NCI-H748 treated with DMSO at 0.1 percent for 48 hours (cell line): ENCODE measurements around the gene SCRT2.
"Not testable (repeated sequence)": the region's sequence is repeated elsewhere in the genome, so short reads cannot be mapped to it uniquely, and the experiment has no call there.

Source experiments
- DNase-seq: peaks from one replicate; lab custom pipeline; 2025; lab: John Stamatoyannopoulos, UW

The SCRT2 gene

GRCh38 chr20:701401-702129 lies 26.0 kb upstream of the SCRT2 start:
- no peak for DNase-seq

DNA sequence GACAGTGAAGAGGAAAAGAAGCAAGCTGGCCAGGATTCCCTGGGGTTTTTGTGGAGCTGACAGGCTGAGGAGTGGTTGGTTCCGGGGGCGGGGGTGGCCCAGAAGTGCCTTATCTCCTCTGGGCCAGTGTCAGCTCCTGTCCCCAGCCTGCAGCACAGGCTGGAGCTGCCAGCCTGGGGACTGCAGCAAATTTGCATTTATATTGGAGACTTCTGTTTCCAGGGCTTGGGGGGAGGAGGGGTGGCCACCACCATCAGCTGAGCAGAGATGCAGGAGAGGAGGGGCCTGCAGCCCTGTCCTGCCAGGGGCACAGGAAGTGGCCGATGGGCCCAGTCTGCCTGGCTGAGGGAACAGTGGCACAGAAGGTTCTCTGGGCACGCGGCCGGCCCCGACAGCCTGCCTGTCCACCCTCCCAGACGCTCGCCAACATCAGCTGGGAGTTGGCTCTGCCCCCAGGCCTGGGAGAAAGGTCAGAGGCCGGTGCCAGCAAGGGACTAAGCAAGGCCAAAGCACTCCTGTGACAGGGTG lies 24.3 kb upstream of the SCRT2 start:
- no peak for DNase-seq

- DNase-seq: no peak
Measured at GRCh38 chr20:699342-699741, 23.7 kb upstream of the SCRT2 start.

GRCh38 chr20:698276-698675 lies 22.7 kb upstream of the SCRT2 start:
- no peak for DNase-seq

GRCh38 chr20:697826-698225 lies 22.2 kb upstream of the SCRT2 start:
- DNase-seq: no peak

DNA sequence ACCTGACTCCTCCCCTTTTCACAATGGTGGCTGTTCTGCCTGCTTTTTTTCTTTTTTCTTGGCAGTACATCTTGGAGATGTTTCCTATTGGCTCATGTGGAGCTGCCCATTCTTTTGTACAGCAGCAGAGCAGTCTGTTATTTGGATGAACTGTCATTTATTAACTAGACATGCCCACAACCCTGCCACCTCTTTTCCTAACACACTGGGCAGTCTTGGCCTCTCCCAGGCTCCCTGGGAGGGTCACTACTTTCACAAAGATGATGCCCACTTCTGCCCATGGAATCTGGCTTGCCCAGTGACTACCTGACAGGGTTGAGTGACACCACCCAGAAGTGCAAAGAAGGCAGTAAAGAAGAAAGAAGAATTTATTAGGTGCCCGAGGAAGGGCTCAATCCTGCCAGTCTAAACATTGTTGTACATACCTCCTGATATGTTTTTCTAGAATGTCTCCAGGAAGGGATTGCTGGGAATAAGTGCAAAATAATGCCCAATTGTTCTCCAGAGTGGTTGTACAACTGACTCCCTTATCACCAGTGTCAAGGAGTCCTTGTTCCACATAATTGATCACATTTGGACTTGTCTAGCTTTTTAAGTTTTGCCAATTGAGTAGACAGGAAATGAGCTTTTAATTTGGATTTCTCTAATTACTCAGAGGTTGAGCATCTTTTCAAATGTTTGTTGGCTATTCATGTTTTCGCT lies 19.7 kb upstream of the SCRT2 start:
- DNase-seq: no peak

DNA sequence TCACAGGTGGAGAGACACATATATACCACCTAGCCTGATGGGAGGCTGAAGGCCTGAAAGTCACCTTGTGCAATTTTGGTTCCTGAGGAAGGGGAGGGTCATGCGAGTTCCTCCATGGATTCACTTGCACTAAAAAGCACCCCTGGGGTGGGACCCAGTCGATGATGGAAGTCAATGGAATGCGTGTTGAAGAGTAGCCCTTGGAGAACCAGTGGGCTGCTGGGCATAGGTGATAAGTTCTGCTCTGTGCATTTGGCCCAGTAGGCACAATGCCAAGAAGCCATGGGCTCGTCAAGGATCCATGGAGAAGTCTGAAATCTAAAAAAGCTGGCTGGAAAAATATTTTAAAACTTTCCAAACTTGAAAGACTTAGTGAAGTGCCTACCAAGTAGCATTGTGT lies 18.9 kb upstream of the SCRT2 start:
- DNase-seq: no peak

GRCh38 chr20:693786-694185 lies 18.2 kb upstream of the SCRT2 start:
- DNase-seq: not testable (repeated sequence)

GRCh38 chr20:692044-692443 lies 16.4 kb upstream of the SCRT2 start:
- DNase-seq: no peak

DNA sequence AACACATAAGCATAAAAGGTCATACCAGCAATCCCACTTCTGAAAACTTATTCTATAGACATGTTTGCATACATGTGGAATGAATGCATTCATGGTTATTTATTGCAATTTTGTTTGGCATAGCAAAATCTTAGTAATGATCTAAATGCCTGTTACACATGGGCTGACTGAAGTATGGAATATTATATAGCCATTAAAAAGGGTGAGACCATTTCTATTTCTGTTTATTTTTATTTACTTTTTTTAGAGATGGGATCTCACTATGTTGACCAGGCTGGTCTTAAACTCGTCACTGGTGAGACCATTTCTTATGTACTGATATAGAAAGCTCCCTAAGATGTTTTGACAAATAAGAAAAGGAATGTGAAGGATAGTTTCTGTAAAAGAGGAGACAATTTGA lies 14.3 kb upstream of the SCRT2 start:
- DNase-seq: no peak

DNA sequence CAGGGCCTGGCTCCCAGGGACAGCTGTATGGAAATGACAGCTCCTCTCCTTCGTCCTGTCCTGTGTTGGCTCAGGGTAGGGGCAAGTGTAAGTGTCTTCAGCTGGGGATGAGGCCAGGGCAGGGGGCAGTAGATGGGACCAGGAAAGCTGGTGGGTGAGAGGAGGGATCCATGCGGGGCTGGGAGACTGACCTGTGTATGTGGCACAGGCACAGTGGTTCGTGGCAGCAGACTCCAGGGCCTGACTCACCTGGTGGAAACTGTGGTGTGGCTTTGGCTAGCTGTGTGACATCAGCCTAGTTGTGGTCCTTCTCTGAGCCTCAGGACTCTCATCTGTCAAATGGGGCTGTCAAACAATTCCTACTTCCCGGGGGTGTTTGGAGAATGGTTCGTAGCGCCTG lies 13.7 kb upstream of the SCRT2 start:
- no peak for DNase-seq

- no peak for DNase-seq
Measured at GRCh38 chr20:688809-689212, 13.2 kb upstream of the SCRT2 start.

GRCh38 chr20:687468-688203 lies 12.0 kb upstream of the SCRT2 start:
- DNase-seq: no peak

GRCh38 chr20:684676-685319 lies 9.2 kb upstream of the SCRT2 start:
- no peak for DNase-seq

DNA sequence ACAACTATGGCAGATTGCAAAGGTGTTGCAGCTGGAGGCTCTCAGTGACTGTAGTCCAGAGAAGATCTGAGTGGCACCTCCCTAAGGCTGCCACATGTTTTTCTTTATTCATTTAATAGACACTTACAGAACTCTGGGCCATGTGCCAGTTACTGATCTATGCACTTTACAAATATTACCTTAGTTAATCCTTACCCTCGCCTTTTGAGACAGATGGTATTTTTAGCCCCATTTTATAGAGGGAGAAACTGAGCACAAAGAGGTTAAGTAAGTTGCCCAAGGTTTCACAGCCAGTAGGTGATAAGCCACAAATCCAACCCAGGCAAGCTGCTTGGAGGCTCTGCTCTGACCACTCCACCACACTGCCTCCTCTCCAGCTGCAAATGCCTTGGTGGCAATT lies 6.5 kb upstream of the SCRT2 start:
- DNase-seq: no peak

GRCh38 chr20:680638-681187 lies 5.1 kb upstream of the SCRT2 start:
- DNase-seq: no peak

GRCh38 chr20:677957-678356 lies 2.4 kb upstream of the SCRT2 start:
- no peak for DNase-seq

GRCh38 chr20:676967-677366 lies 1.4 kb upstream of the SCRT2 start:
- no peak for DNase-seq

DNA sequence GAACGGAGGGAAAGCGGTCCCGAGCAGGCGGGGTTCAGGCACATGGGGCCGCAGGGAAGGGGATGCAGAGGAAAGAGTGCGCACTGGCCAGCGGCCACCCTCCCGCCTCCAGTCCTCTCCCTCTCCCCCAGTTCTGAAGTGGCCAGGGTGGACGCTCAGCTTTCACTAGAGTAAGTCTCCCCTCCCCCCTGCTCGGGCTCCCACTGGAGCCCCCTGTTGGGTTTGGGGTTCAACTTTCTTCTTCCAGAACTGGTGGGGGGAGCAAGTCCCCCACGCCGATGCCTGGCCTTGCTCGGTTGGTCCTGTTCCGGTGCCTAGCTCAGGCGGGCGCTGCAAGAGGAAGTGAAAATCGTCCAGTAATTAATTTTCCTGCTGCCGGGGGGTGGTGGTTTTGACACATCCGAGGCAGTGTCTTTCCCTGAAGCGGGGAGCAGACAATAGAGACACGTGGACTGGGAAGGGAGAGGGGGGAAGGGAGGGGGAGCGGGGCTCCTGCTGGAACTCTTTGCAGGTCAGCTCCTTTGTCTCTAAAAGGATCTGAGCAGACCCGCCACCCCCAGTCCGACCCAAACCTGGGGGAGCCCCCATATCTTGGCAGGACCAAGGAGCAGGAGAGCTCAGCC lies 824 bp upstream of the SCRT2 start:
- no peak for DNase-seq

- DNase-seq: no peak
Measured at GRCh38 chr20:675033-675452, 559 bp downstream of the SCRT2 start.

DNA sequence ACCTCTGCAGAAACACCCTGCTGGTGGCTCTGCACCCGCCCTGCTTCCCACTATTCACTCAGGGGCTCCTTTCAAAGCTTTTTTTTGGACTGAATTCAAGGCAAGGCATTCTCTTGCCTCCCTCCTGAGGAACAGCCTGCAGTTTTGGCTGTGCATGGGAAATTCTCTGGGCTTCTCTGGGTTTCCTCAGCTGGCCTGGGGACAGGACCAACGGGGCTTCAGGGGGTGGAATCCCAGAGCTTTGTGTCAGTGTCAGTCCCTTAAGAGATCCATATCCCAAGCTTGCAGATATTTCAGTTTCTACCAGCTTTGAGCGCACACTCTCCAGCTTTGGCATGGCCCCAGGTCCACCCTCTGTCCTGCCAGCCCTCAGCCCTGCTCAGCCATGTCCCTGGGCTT lies 2.0 kb downstream of the SCRT2 start:
- no peak for DNase-seq
